ENCODE results near the gene LAMTOR4.

DNA sequence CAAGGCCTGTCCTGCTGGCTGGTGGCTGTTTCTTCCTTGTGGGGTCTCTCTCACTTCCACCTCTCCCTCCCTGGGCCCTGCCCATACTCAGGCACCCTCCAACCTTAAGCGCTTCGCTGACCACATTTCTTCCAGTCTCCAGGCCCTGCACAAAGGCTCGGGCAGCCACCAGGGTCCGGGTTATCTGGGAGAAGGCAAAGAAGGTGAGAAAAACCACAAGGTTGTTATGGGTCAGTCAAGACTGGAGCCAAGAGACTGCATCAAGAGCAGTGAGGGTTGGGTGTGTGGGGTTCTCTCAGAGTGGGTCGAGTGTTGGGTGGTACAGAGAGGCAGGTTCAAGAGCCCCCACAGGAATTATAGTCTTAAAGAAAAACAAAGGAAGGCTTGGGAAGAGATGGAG, 25.9 kb downstream of the LAMTOR4 start:
- TF ChIP-seq, protein P1, sequence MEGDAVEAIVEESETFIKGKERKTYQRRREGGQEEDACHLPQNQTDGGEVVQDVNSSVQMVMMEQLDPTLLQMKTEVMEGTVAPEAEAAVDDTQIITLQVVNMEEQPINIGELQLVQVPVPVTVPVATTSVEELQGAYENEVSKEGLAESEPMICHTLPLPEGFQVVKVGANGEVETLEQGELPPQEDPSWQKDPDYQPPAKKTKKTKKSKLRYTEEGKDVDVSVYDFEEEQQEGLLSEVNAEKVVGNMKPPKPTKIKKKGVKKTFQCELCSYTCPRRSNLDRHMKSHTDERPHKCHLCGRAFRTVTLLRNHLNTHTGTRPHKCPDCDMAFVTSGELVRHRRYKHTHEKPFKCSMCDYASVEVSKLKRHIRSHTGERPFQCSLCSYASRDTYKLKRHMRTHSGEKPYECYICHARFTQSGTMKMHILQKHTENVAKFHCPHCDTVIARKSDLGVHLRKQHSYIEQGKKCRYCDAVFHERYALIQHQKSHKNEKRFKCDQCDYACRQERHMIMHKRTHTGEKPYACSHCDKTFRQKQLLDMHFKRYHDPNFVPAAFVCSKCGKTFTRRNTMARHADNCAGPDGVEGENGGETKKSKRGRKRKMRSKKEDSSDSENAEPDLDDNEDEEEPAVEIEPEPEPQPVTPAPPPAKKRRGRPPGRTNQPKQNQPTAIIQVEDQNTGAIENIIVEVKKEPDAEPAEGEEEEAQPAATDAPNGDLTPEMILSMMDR (IDR thresholded peaks at IDR 0.05; ENCODE audit: low read depth, low read length, poor library complexity, severe bottlenecking) = no peak
- no peak for TF ChIP-seq EZH2phosphoT487 (IDR thresholded peaks at IDR 0.05; ENCODE audit: borderline replicate concordance, low read length)
